K562 (cell line): Measurements from ENCODE around the gene PPIL1. TPM values are rescaled to one million over a fixed set of nuclear protein-coding genes. Genes with fewer than 3 reads are reported as not detected.
A peak's percentile ranks its signal among the peaks of the same experiment; 100 is the strongest.

Source experiments
- ATAC-seq: fragments of 200-7000 bp; cut with Tn5 transposase; 3 replicates; pipeline ENCODE4 v1.9.1; 2020; ENCODE audit warnings: moderate library complexity
- BruUV-seq: library from RNA; stranded (reverse); fragments of 400-500 nt; replicated peaks from 2 replicates; lab custom pipeline; 2021; lab: Mats Ljungman, UMichigan
- CTCF ChIA-PET: fragments of 300-600 bp; formaldehyde crosslinking; extraction: SDS; loops from one replicate; lab custom pipeline; 2021; ENCODE audit warnings: low intra/inter-chr PET ratio; lab: Yijun Ruan, JAX
- POLR2A ChIA-PET: fragments of 300-600, 350-650 bp; sonication (Branson Sonifier 250); formaldehyde crosslinking; extraction: SDS; loops from one replicate; lab custom pipeline; 2021; ENCODE audit warnings: antibody characterized with exemption, inconsistent platforms; lab: Yijun Ruan, JAX
- DNase-seq, 4 experiments: peaks; one replicate each; pipeline versions ENCODE4 v3.0.0 to v3.0.0-alpha.2; 2011 to 2018; ENCODE audit warnings: low spot score in 3 of 4, mixed read lengths in 3 of 4; ENCODE audit errors: extremely low read depth in 1 of 4
- FAIRE-seq: peaks from 2 replicates; lab custom pipeline; 2011; peaks lifted over from hg19 to GRCh38; lab: Jason Lieb, UNC
- H2AFZ ChIP-seq: 2 replicates; pipeline ENCODE4 v1.6.0; 2011; ENCODE audit warnings: low read depth, low read length, control low read depth, inconsistent platforms
- H3K27ac ChIP-seq: fragments of 200-600 bp; 3 replicates; pipeline ENCODE4 v1.8.0; 2011; ENCODE audit warnings: low read depth, mild to moderate bottlenecking, control low read depth, inconsistent platforms, low read length, moderate library complexity, mixed read lengths; ENCODE audit errors: extremely low read depth
- H3K27me3 ChIP-seq, 2 experiments: fragments of 300-600 bp in 1 of 2; 2 replicates in 1 of 2; 3 replicates in 1 of 2; pipeline versions ENCODE4 v1.6.0 to v1.8.0; 2011; ENCODE audit warnings: inconsistent platforms in 2 of 2, low read length in 2 of 2, mild to moderate bottlenecking in 1 of 2, mixed read lengths in 1 of 2, moderate library complexity in 1 of 2; ENCODE audit not compliant: control insufficient read depth in 2 of 2, insufficient read depth in 2 of 2
- H3K36me3 ChIP-seq: fragments of 300-600 bp; 3 replicates; pipeline ENCODE4 v1.8.0; 2011; ENCODE audit warnings: mild to moderate bottlenecking, low read length, inconsistent platforms; ENCODE audit not compliant: control insufficient read depth, insufficient read depth
- H3K4me1 ChIP-seq, 2 experiments: fragments of 200-600 bp in 1 of 2; replicated peaks in 1 of 2; 2 replicates in 1 of 2; 3 replicates in 1 of 2; pipeline versions ENCODE4 v1.5.1 to v1.8.0; 2011; ENCODE audit warnings: inconsistent platforms in 2 of 2, low read length in 2 of 2, mild to moderate bottlenecking in 1 of 2, mixed read lengths in 1 of 2, moderate library complexity in 1 of 2; ENCODE audit not compliant: control insufficient read depth in 2 of 2, insufficient read depth in 2 of 2
- H3K4me2 ChIP-seq: 2 replicates; pipeline ENCODE4 v1.6.1; 2011; ENCODE audit warnings: low read length, control low read depth, inconsistent platforms, mixed read lengths; ENCODE audit not compliant: insufficient read depth
- H3K4me3 ChIP-seq: fragments of 200-600 bp; sonication (generic), shearing (Covaris generic); 2 replicates; pipeline ENCODE4 v1.5.1; 2016; ENCODE audit warnings: control low read depth, inconsistent platforms
- H3K79me2 ChIP-seq: fragments of 200-600 bp; 3 replicates; pipeline ENCODE4 v1.8.0; 2011; ENCODE audit warnings: low read length, inconsistent platforms; ENCODE audit not compliant: control insufficient read depth, insufficient read depth
- H3K9ac ChIP-seq, 2 experiments: 2 replicates each; pipeline versions ENCODE4 v1.6.0 to v1.6.1; 2011; ENCODE audit warnings: low read depth in 2 of 2, low read length in 2 of 2, control low read depth in 1 of 2, inconsistent platforms in 1 of 2, mild to moderate bottlenecking in 1 of 2, mixed read lengths in 1 of 2; ENCODE audit not compliant: insufficient read depth in 1 of 2
- H3K9me1 ChIP-seq: one replicate; pipeline ENCODE4 v1.6.0; 2011; ENCODE audit warnings: inconsistent platforms, mild to moderate bottlenecking, low read length, moderate library complexity; ENCODE audit not compliant: control insufficient read depth, insufficient read depth
- H3K9me3 ChIP-seq: replicated peaks from 2 replicates; pipeline ENCODE4 v1.5.1; 2011; ENCODE audit warnings: low read depth, low read length, inconsistent platforms; ENCODE audit not compliant: control insufficient read depth, insufficient read depth
- H4K20me1 ChIP-seq: replicated peaks from 2 replicates; pipeline ENCODE4 v1.6.1; 2011; ENCODE audit warnings: low read length, inconsistent platforms, mixed read lengths; ENCODE audit not compliant: control insufficient read depth, insufficient read depth
- BMI1 ChIP-seq: fragments of 150-350 bp; IDR thresholded peaks from 2 replicates; pipeline ENCODE4 v1.6.1; 2014; ENCODE audit warnings: low read length
- BRF2 ChIP-seq: IDR thresholded peaks from 3 replicates; pipeline ENCODE4 v1.6.1; 2011; ENCODE audit warnings: borderline replicate concordance, mild to moderate bottlenecking; ENCODE audit not compliant: insufficient read length, insufficient read depth
- DIDO1 ChIP-seq: fragments of 450-650 bp; IDR thresholded peaks from 2 replicates; pipeline ENCODE4 v1.6.1; 2016; ENCODE audit warnings: low read depth, missing biosample characterization, missing genetic modification characterization
- FOXM1 ChIP-seq, 2 experiments: fragments of 450-650 bp in 1 of 2; sonication (generic) in 1 of 2; formaldehyde crosslinking in 1 of 2; IDR thresholded peaks; 2 replicates each; pipeline versions ENCODE4 v1.6.1 to v1.9.0; 2017 to 2022; ENCODE audit warnings: low read depth in 2 of 2, mild to moderate bottlenecking in 2 of 2, missing genetic modification reagents in 1 of 2, moderate library complexity in 1 of 2
- MCM5 ChIP-seq: fragments of 450-650 bp; IDR thresholded peaks from 2 replicates; pipeline ENCODE4 v1.6.1; 2016; ENCODE audit warnings: low read depth
- NFIC ChIP-seq: fragments of 450-650 bp; IDR thresholded peaks from 2 replicates; pipeline ENCODE4 v1.6.1; 2017; ENCODE audit warnings: mild to moderate bottlenecking, inconsistent platforms
- NFIX ChIP-seq: fragments of 250-450 bp; sonication (Bioruptor Pico); IDR thresholded peaks from 2 replicates; pipeline ENCODE4 v1.4.0; 2020; ENCODE audit warnings: low read depth, mild to moderate bottlenecking, moderate library complexity
- POLR3G ChIP-seq: IDR thresholded peaks from 2 replicates; pipeline ENCODE4 v1.6.1; 2011; ENCODE audit not compliant: insufficient read length, insufficient replicate concordance; ENCODE audit errors: extremely low read depth
- RBM25 ChIP-seq: fragments of 200-400 bp; formaldehyde crosslinking; IDR thresholded peaks from 2 replicates; pipeline ENCODE4 v1.6.1; 2018; ENCODE audit warnings: low read length, low read depth, moderate library complexity; ENCODE audit not compliant: severe bottlenecking
- SREBF1 ChIP-seq: fragments of 150-350 bp; IDR thresholded peaks from 2 replicates; pipeline ENCODE4 v1.6.1; 2014; ENCODE audit warnings: antibody characterized with exemption, low read depth, low read length, borderline replicate concordance
- STAT5A ChIP-seq: IDR thresholded peaks from 2 replicates; pipeline ENCODE4 v1.6.1; 2012; ENCODE audit warnings: low read length, inconsistent platforms, borderline replicate concordance
- TBL1XR1 ChIP-seq, 2 experiments: IDR thresholded peaks; 2 replicates each; pipeline ENCODE4 v1.6.1; 2012; ENCODE audit warnings: improper control_type of control experiment in 2 of 2, low read length in 2 of 2, mild to moderate bottlenecking in 1 of 2
- ZNF354B ChIP-seq: fragments of 250-450 bp; sonication (Bioruptor Pico); IDR thresholded peaks from 2 replicates; pipeline ENCODE4 v1.4.0; 2020
- WGBS: fragments of 100-300 bp; shearing (Covaris generic); methylation state at CpG from one replicate; pipeline ENCODE4 v1.1.6; 2016; ENCODE audit warnings: low coverage, mixed read lengths; ENCODE audit not compliant: insufficient coverage; ENCODE audit errors: missing lambda C conversion rate; 5-methylcytosine and 5-hydroxymethylcytosine counted together
- in situ Hi-C: fragments of 300-500 bp; cut with MboI; formaldehyde crosslinking; loops from 4 replicates; pipeline ENCODE4 v1.15.0; 2018; ENCODE audit warnings: inconsistent platforms, mixed read lengths
- intact Hi-C: fragments of 100-400 bp; cut with micrococcal nuclease; formaldehyde crosslinking; loops from 2 replicates; pipeline ENCODE4 v1.14.2; 2022
- polyA plus RNA-seq, 8 experiments: library from polyadenylated mRNA; depleted of rRNA in 4 of 8; stranded (reverse) in 5 of 8; unstranded in 3 of 8; fragments of >200 nt; fragmentation: Nextera tagmentation in 2 of 8; fragmentation: Illumina TruSeq in 1 of 8; extraction: Ambion mirVana in 2 of 8; extraction: Trizol in 1 of 8; gene quantifications; 2 replicates each; pipeline versions ENCODE4 v1.2.1 to v1.2.3, GENCODE V29; 2011 to 2014; ENCODE audit warnings: inconsistent platforms in 1 of 8, missing spikeins in 1 of 8
- total RNA-seq, 7 experiments: library from RNA; depleted of rRNA in 6 of 7; stranded (reverse); fragments of >200 nt in 6 of 7; fragmentation: Illumina TruSeq in 2 of 7; extraction: Trizol in 2 of 7; gene quantifications; 2 replicates each; pipeline versions ENCODE4 v1.2.1 to v1.2.3, GENCODE V29; 2011 to 2021; ENCODE audit warnings: low replicate concordance in 1 of 7
- TF ChIP-seq, protein P1 (sequence below): IDR thresholded peaks from 2 replicates; pipeline ENCODE4 v1.6.1; 2016; ENCODE audit warnings: missing genetic modification characterization, missing compliant biosample characterization

PPIL1 gene
- total and polyA plus RNA-seq, 9 of the 15 experiments (the other 6 are each of a cell fraction or from before 2014, with no cell fraction given), result 65.8 to 205 (median 130) TPM

DNA sequence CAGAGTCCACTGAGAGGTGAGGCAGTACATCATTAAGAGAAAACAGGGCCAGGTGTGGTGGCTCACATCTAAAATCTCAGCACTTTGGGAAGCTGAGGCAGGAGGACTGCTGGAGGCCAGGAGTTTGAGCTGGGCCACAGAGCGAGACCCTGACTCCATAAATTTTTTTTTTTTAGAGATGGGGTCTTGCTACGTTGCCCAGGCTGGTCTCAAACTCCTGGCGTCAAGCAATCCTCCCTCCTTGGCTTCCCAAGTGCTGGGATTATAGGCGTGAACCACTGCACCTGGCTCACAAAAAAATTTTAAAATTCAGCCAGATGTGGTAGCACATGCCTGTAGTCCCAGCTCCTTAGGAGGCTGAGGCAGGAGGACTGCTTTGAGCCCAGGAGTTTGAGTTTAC, 17.3 kb downstream of the PPIL1 start:
- ChIA-PET CTCF (no interaction called here), POLR2A (interaction anchor here (0.7 to 1.2 kb wide), 3 partner anchors 9 to 17 kb away, joined by 3 to 4 read pairs (median 3); partner anchors contain the start of gene PPIL1)
- TF ChIP-seq STAT5A (no peak), BMI1 (no peak), SREBF1 (no peak), RBM25 (peak; percentile 34), FOXM1 (IDR thresholded peaks at IDR 0.05; ENCODE audit: low read depth) (no peak), FOXM1 (CRISPR knock-in tag; IDR thresholded peaks at IDR 0.05; ENCODE audit: low read depth) (no peak)
- BruUV-seq, result no TSS peak
- in situ Hi-C loops, result no loop called here
- H3K9me3 ChIP-seq, result no peaks in the 10 kb centered on the region
- H3K27ac ChIP-seq, result no peak overlapping the region
- no peak for FAIRE-seq
- no peak for ATAC-seq
- H3K79me2 ChIP-seq, result peaks cover 53% of the 10 kb centered on the region
- H3K36me3 ChIP-seq, result peaks cover 88% of the 10 kb centered on the region
- no peak overlapping the region for H2AFZ ChIP-seq
- no peak overlapping the region for H3K9ac ChIP-seq
- no peak overlapping the region for H3K4me2 ChIP-seq
- no peaks in the 10 kb centered on the region for H3K27me3 ChIP-seq
- intact Hi-C loops, result no loop called here
- H3K4me1 ChIP-seq, result peaks cover 8 to 17% of the 10 kb centered on the region in 2 experiments; a peak in 3 of 5 replicates
- 96% methylated on average over 4 of the region's 4 CpGs for WGBS
- no peaks in the 10 kb centered on the region for H3K9me1 ChIP-seq
- no peak overlapping the region for H3K4me3 ChIP-seq
- no peaks in the 10 kb centered on the region for H4K20me1 ChIP-seq
- no peak for DNase-seq

- no peak for FAIRE-seq
- intact Hi-C loops, result no loop called here
- H3K36me3 ChIP-seq, result peaks cover 92% of the 10 kb centered on the region
- H3K4me1 ChIP-seq, result peaks cover 0 to 15% of the 10 kb centered on the region in 2 experiments; a peak in 3 of 5 replicates
- 93% methylated on average over 8 of the region's 8 CpGs for WGBS
- TF ChIP-seq MCM5 (no peak), TBL1XR1 (IDR thresholded peaks at IDR 0.05; ENCODE audit: low read length in 2 of 2) (no peak), NFIX (CRISPR knock-in tag) (peak; percentile 38; the same call in 1 of the 2 replicates), DIDO1 (tag) (no peak), ZNF354B (CRISPR knock-in tag) (no peak), BRF2 (no peak), POLR3G (no peak), NFIC (peak; percentile 78)
- TF ChIP-seq, protein P1, sequence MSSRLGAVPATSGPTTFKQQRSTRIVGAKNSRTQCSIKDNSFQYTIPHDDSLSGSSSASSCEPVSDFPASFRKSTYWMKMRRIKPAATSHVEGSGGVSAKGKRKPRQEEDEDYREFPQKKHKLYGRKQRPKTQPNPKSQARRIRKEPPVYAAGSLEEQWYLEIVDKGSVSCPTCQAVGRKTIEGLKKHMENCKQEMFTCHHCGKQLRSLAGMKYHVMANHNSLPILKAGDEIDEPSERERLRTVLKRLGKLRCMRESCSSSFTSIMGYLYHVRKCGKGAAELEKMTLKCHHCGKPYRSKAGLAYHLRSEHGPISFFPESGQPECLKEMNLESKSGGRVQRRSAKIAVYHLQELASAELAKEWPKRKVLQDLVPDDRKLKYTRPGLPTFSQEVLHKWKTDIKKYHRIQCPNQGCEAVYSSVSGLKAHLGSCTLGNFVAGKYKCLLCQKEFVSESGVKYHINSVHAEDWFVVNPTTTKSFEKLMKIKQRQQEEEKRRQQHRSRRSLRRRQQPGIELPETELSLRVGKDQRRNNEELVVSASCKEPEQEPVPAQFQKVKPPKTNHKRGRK, result no peak
- TF ChIP-seq, all 486 proteins: peak for 2
- no peak overlapping the region for H2AFZ ChIP-seq
- ChIA-PET CTCF (no interaction called here), POLR2A (interaction anchor here (1.0 to 1.2 kb wide), 2 partner anchors 18 to 74 kb away, joined by 3 to 4 read pairs; partner anchors contain the start of gene PPIL1)
- ATAC-seq (no peak), DNase-seq (no peak)
- no peak overlapping the region for H3K4me3 ChIP-seq
- no peak overlapping the region for H3K4me2 ChIP-seq
- H3K9ac ChIP-seq, result no peak overlapping the region
- in situ Hi-C loops, result no loop called here
- no peaks in the 10 kb centered on the region for H4K20me1 ChIP-seq
- H3K27ac ChIP-seq, result no peak overlapping the region
- no peaks in the 10 kb centered on the region for H3K9me1 ChIP-seq
- no peaks in the 10 kb centered on the region for H3K27me3 ChIP-seq
- no TSS peak for BruUV-seq
- H3K9me3 ChIP-seq, result no peaks in the 10 kb centered on the region
- H3K79me2 ChIP-seq, result peaks cover 44% of the 10 kb centered on the region
These were observed 18.3 kb downstream of the PPIL1 start for GRCh38 chr6:36856277-36856676.
